ENCODE measurements around the gene SCRT2.

Gene SCRT2

DNA sequence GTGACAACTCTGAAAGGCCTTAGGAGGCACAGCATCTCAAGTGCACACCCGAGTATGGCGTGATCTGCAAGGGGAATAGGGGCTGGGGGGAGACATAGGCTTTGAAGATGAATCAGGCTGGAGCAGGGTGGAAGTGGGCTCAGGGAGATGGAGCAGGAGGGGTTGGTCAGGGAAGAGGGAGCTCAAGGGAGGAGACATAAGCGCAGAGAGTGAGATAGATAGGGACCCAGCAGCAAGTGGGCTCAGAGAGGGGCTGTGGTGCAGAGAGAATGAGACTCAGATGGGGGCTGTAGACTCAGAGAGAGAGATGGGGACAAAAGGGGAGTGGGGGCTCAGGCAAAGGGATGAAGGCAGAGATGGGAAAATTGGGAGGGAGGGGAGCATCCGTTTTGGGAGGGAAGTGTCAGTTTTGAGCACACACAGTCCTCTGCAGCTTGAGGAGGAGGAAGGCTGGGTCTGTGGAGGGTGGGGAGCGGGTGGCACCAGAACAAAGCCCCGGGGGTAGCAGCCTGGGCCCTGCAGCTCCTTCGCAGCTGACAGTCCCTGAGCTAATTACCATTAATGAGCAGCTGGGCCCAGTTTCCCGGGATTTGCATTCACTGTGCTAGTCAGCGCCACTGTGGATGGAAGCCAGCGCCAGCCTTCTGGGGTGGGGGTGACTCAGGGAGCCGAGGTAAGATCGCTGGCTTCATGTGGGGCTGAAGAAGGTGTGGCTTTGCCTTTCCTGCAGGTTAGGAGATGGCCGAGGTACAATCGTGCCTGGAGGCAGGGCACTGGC, 41.3 kb downstream of the SCRT2 start:
- Mint-ChIP-seq H3K9me3 (no peaks in the 10 kb centered on the region), H3K27me3 (peaks cover 14% of the 10 kb centered on the region), H3K27ac (no peak overlapping the region), H3K36me3 (no peaks in the 10 kb centered on the region), H3K4me1 (no peaks in the 10 kb centered on the region), H3K4me3 (no peak overlapping the region)
- no peak for DNase-seq (ENCODE audit: low spot score in 2 of 2)
- ATAC-seq (ENCODE audit: low read depth), result no peak

GRCh38 chr20:631101-631500, 44.5 kb downstream of the SCRT2 start:
- Mint-ChIP-seq H3K27me3 (peaks cover 13% of the 10 kb centered on the region), H3K9me3 (no peaks in the 10 kb centered on the region), H3K4me3 (no peak overlapping the region), H3K36me3 (no peaks in the 10 kb centered on the region), H3K27ac (no peak overlapping the region), H3K4me1 (no peaks in the 10 kb centered on the region)
- DNase-seq (ENCODE audit: low spot score in 2 of 2) (no peak), ATAC-seq (ENCODE audit: low read depth) (no peak)

DNA sequence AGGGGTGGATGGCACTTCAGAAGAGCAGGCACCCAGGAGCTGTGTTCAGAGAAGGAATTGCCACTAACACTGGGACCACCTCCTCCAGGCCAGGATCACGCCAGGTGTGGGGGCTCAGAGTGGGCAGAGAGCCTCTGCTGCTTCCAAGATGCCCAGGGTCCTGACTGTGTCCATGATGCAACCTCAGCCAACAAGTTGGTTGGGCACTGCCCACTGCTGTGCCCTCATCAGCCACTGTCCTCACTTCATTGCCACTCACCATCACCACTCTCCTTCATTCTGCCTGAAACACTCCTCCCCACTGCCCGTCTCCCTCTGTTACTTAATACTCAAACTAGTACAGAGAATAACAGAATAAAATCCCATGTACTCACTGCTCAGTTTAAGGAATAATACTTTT, 49.0 kb downstream of the SCRT2 start:
- no peak for DNase-seq (ENCODE audit: low spot score in 2 of 2)
- H3K27ac Mint-ChIP-seq, result no peak overlapping the region
- H3K4me1 Mint-ChIP-seq, result no peaks in the 10 kb centered on the region
- peaks cover 3% of the 10 kb centered on the region for H3K9me3 Mint-ChIP-seq
- H3K27me3 Mint-ChIP-seq, result peaks cover 17% of the 10 kb centered on the region
- H3K4me3 Mint-ChIP-seq, result no peak overlapping the region
- H3K36me3 Mint-ChIP-seq, result peaks cover 2% of the 10 kb centered on the region
- no peak for ATAC-seq (ENCODE audit: low read depth)

DNA sequence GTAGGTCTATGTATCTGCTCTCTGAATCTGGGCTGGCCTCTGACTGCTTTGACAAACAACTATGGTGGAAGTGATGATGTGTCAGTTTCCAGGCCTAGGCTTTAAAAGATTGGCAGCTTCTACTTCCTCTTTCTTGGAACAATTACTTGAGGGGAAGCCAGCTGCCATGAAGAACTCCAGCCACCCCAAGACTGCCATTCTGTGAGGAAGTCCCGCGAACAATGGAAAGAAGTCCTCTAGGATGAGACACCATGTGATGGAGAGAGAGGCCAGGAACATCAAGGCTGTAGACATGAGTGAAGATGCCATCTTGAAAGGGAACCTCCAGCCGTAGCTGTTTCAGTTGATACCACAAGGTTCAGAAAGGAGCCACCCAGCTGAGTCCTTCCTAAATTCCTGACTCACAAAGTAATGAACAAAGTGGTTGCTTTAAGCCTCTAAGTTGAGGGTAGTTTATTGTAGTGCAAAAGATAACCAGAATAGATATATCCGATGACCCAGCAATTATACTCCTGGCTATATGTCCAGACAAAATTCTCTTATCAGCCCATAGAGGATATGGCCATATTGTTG, 50.2 kb downstream of the SCRT2 start:
- no peak for DNase-seq (ENCODE audit: low spot score in 2 of 2)
- H3K27me3 Mint-ChIP-seq, result peaks cover 19% of the 10 kb centered on the region
- H3K4me3 Mint-ChIP-seq, result no peak overlapping the region
- H3K36me3 Mint-ChIP-seq, result peaks cover 2% of the 10 kb centered on the region
- no peak for ATAC-seq (ENCODE audit: low read depth)
- H3K9me3 Mint-ChIP-seq, result peaks cover 3% of the 10 kb centered on the region
- H3K27ac Mint-ChIP-seq, result no peak overlapping the region
- H3K4me1 Mint-ChIP-seq, result no peaks in the 10 kb centered on the region

GRCh38 chr20:623704-624103, 51.9 kb downstream of the SCRT2 start:
- peaks cover 2% of the 10 kb centered on the region for H3K36me3 Mint-ChIP-seq
- no peak for ATAC-seq (ENCODE audit: low read depth)
- peaks cover 22% of the 10 kb centered on the region for H3K27me3 Mint-ChIP-seq
- peaks cover 3% of the 10 kb centered on the region for H3K9me3 Mint-ChIP-seq
- H3K27ac Mint-ChIP-seq, result no peak overlapping the region
- H3K4me3 Mint-ChIP-seq, result no peak overlapping the region
- H3K4me1 Mint-ChIP-seq, result no peaks in the 10 kb centered on the region
- DNase-seq (ENCODE audit: low spot score in 2 of 2), result no peak

- Mint-ChIP-seq H3K27ac (no peak overlapping the region), H3K4me3 (no peak overlapping the region), H3K4me1 (no peaks in the 10 kb centered on the region), H3K9me3 (peaks cover 5% of the 10 kb centered on the region), H3K27me3 (peaks cover 22% of the 10 kb centered on the region), H3K36me3 (peaks cover 2% of the 10 kb centered on the region)
- no peak for DNase-seq (ENCODE audit: low spot score in 2 of 2)
- no peak for ATAC-seq (ENCODE audit: low read depth)
Observed at GRCh38 chr20:623021-623420, 52.6 kb downstream of the SCRT2 start.

- peaks cover 6% of the 10 kb centered on the region for H3K36me3 Mint-ChIP-seq
- peaks cover 25% of the 10 kb centered on the region for H3K27me3 Mint-ChIP-seq
- DNase-seq (ENCODE audit: low spot score in 2 of 2) (no peak), ATAC-seq (ENCODE audit: low read depth) (no peak)
- no peak overlapping the region for H3K4me3 Mint-ChIP-seq
- no peak overlapping the region for H3K27ac Mint-ChIP-seq
- no peaks in the 10 kb centered on the region for H3K4me1 Mint-ChIP-seq
- H3K9me3 Mint-ChIP-seq, result peaks cover 10% of the 10 kb centered on the region
Observed at GRCh38 chr20:622161-622560, 53.4 kb downstream of the SCRT2 start.

GRCh38 chr20:621125-621756, 54.4 kb downstream of the SCRT2 start:
- Mint-ChIP-seq H3K4me3 (no peak overlapping the region), H3K27ac (no peak overlapping the region), H3K36me3 (peaks cover 6% of the 10 kb centered on the region), H3K4me1 (no peaks in the 10 kb centered on the region), H3K27me3 (peaks cover 25% of the 10 kb centered on the region), H3K9me3 (peaks cover 10% of the 10 kb centered on the region)
- DNase-seq (ENCODE audit: low spot score in 2 of 2) (no peak), ATAC-seq (ENCODE audit: low read depth) (no peak)

GRCh38 chr20:620246-620645, 55.4 kb downstream of the SCRT2 start:
- Mint-ChIP-seq H3K9me3 (peaks cover 8% of the 10 kb centered on the region), H3K27me3 (peaks cover 26% of the 10 kb centered on the region), H3K4me1 (peaks cover 4% of the 10 kb centered on the region), H3K4me3 (no peak overlapping the region), H3K36me3 (peaks cover 6% of the 10 kb centered on the region), H3K27ac (no peak overlapping the region)
- DNase-seq (ENCODE audit: low spot score in 2 of 2) (no peak), ATAC-seq (ENCODE audit: low read depth) (no peak)

- Mint-ChIP-seq H3K27ac (no peak overlapping the region), H3K9me3 (peaks cover 6% of the 10 kb centered on the region), H3K27me3 (peaks cover 30% of the 10 kb centered on the region), H3K4me3 (no peak overlapping the region), H3K36me3 (peaks cover 4% of the 10 kb centered on the region), H3K4me1 (peaks cover 4% of the 10 kb centered on the region)
- no peak for DNase-seq (ENCODE audit: low spot score in 2 of 2)
- ATAC-seq (ENCODE audit: low read depth), result no peak
Observed at GRCh38 chr20:618980-619379, 56.6 kb downstream of the SCRT2 start.

- Mint-ChIP-seq H3K36me3 (peaks cover 4% of the 10 kb centered on the region), H3K27ac (no peak overlapping the region), H3K9me3 (peaks cover 6% of the 10 kb centered on the region), H3K27me3 (peaks cover 31% of the 10 kb centered on the region), H3K4me1 (peaks cover 4% of the 10 kb centered on the region), H3K4me3 (no peak overlapping the region)
- DNase-seq (ENCODE audit: low spot score in 2 of 2) (no peak), ATAC-seq (ENCODE audit: low read depth) (no peak)
Observed at GRCh38 chr20:617934-618690, 57.5 kb downstream of the SCRT2 start.

GRCh38 chr20:615514-615913, 60.1 kb downstream of the SCRT2 start:
- Mint-ChIP-seq H3K4me1 (peaks cover 4% of the 10 kb centered on the region), H3K27ac (no peak overlapping the region), H3K9me3 (peaks cover 6% of the 10 kb centered on the region), H3K36me3 (peaks cover 4% of the 10 kb centered on the region), H3K27me3 (peaks cover 34% of the 10 kb centered on the region), H3K4me3 (no peak overlapping the region)
- ATAC-seq (ENCODE audit: low read depth) (no peak), DNase-seq (ENCODE audit: low spot score in 2 of 2) (no peak)

GRCh38 chr20:611843-612185, 63.8 kb downstream of the SCRT2 start:
- Mint-ChIP-seq H3K4me3 (no peak overlapping the region), H3K4me1 (peaks cover 4% of the 10 kb centered on the region), H3K27ac (no peak overlapping the region)

More at GRCh38 chr20:611843-612185, 63.8 kb downstream of the SCRT2 start:
- Mint-ChIP-seq H3K36me3 (no peaks in the 10 kb centered on the region), H3K27me3 (peaks cover 29% of the 10 kb centered on the region), H3K9me3 (no peaks in the 10 kb centered on the region)
- no peak for DNase-seq (ENCODE audit: low spot score in 2 of 2)
- no peak for ATAC-seq (ENCODE audit: low read depth)

Data from memory B cell (primary cell).